ENCODE results near the gene TSPAN18.

- TF ChIP-seq CTCF (IDR thresholded peaks at IDR 0.05; ENCODE audit: insufficient read depth, low read depth, low read length) (no peak), EZH2 (IDR thresholded peaks at IDR 0.05; ENCODE audit: insufficient read depth, low read length) (no peak)
These were observed 247.7 kb downstream of the TSPAN18 start for GRCh38 chr11:44974402-44975000.
